NB4 (cell line): ENCODE data around the gene KRT3.

Experiments
- CTCF ChIP-seq: IDR thresholded peaks from one replicate; pipeline ENCODE4 v1.5.1; 2012; ENCODE audit warnings: low read depth, low read length
- MAX ChIP-seq: IDR thresholded peaks from 2 replicates; pipeline ENCODE4 v1.6.1; 2011; ENCODE audit warnings: low read depth, low read length
- POLR2A ChIP-seq: IDR thresholded peaks from 2 replicates; pipeline ENCODE4 v1.6.1; 2011; ENCODE audit warnings: mild to moderate bottlenecking; ENCODE audit not compliant: insufficient read length; ENCODE audit errors: extremely low read depth

GRCh38 chr12:52778833-52779232, 17.1 kb downstream of the KRT3 start:
- TF ChIP-seq CTCF (no peak), POLR2A (no peak), MAX (no peak)
